NOMO-1 treated with dmso at 0.1 percent for 144 hours (cell line): ENCODE results near the gene ZNF598.
"Not testable (repeated sequence)": the region's sequence is repeated elsewhere in the genome, so short reads cannot be mapped to it uniquely, and the experiment has no call there.

Experiments used
- DNase-seq: peaks from one replicate; lab custom pipeline; 2025; ENCODE audit not compliant: unreplicated experiment; lab: John Stamatoyannopoulos, UW

ZNF598 gene

DNA sequence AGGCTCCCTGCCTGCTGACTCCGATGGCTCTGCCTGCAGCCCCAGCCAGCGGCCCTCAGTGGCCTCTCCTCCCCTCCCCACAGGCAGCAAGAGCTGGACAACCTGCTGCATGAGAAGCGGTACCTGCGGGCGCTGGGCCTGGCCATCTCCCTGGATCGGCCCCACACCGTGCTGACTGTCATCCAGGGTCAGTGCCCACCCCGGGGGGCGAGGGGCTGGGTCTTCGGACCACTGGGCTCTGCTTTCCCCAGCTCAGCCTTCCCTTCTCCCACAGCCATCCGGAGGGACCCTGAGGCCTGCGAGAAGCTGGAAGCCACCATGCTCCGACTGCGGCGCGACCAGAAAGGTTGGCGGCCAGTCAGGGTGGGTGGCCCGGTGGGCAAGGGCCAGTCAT is 31.7 kb downstream of the ZNF598 start:
- no peak for DNase-seq

DNA sequence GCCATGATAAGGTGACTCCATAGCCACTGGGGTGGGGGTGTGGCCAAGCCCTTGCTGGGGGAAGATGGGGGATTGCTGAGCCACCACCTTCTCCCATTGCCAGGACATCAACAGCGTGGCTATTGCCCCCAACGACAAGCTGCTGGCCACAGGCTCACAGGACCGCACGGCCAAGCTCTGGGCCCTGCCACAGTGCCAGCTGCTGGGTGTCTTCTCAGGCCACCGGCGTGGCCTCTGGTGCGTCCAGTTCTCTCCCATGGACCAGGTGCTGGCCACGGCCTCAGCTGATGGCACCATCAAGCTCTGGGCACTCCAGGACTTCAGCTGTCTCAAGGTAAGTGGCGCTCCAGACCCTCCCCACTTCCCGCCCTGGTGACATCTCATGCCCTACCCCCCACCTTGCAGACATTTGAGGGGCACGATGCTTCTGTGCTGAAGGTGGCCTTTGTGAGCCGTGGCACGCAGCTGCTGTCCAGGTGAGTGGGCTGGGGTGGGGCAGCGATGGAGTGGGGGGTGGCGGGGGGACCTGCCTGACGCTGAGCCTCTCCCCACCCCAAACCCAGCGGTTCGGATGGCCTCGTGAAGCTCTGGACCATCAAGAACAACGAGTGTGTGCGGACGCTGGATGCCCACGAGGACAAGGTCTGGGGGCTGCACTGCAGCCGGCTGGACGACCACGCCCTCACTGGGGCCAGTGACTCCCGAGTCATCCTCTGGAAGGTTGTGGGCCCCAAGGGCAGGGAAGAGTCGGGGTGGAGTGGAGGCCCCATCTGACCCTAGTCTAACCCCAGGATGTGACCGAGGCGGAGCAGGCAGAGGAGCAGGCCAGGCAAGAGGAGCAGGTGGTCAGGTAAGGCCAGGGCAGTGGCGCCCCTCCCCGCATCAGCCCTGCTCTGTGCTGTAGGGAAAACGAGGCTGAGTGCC is 32.4 kb downstream of the ZNF598 start:
- DNase-seq, result no peak

DNA sequence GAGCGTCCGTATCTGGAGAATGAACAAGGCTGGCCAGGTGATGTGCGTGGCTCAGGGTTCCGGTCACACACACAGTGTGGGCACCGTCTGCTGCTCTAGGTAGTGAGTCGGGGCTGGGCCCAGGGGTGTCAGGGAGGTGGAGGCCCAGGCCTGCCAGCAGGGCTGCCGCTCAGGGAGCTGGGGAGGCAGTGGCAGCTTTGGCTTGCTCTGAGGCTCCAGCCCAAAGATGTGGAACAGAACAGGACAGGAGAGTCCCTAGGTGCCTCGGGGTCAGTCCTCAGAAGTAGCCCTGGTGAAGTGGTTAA is 33.5 kb downstream of the ZNF598 start:
- no peak for DNase-seq

DNA sequence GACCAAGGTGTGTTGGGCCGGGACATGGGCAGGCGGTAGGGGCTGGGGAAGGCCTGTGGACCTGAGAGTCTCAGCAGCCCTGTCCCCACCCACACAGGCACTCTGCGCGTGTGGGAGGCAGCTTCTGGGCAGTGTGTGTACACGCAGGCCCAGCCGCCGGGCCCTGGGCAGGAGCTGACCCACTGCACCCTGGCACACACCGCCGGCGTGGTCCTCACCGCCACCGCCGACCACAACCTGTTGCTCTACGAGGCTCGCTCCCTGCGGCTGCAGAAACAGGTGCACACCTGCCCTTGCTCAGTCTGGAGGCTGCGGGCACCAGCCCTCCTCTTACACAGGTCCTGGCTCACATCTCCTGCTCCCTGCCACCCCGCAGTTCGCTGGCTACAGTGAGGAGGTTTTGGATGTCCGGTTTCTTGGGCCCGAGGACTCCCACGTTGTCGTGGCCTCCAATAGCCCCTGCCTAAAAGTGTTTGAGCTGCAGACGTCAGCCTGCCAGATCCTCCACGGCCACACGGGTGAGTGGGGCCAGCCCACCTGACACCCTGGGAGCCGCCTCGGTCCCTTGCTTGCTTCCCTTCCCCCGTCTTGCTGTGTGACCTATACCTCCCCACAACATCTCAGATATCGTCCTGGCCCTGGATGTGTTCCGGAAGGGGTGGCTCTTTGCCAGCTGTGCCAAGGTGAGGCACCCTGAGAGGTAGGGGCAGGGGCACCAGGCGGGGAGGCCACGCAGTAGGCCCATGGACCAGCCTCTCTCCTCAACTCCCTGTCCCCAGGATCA is 34.0 kb downstream of the ZNF598 start:
- DNase-seq, result no peak

DNA sequence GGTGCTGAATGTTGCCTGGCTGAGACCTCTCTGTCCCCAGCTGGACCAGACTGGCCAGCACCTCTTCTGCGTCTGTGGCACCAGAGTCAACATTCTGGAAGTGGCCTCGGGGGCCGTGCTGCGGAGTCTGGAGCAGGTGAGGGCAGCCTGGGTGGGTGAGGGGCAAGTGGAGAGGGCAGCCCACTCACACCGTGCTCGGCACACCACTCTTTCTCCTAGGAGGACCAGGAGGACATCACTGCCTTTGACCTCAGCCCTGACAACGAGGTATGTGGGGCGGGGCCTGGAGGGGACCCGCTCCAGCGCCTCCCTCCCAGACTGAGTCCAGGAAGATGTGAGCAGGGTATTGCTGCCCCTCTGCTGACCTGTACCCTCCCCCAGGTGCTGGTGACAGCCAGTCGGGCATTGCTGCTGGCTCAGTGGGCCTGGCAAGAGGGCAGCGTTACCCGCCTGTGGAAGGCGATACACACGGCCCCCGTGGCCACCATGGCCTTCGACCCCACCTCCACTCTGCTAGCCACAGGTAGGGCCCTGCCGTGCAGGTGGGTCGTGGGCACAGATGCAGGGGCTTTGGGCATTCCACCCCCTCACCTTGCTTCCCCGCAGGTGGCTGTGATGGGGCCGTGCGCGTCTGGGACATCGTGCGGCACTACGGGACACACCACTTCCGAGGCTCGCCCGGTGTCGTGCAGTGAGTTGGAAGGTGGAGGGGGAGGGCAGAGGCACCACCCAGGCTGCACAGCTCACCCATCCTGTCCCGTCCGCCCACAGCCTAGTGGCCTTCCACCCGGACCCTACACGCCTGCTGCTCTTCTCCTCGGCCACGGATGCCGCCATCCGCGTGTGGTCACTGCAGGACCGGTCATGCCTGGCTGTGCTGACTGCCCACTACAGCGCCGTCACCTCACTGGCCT is 35.2 kb downstream of the ZNF598 start:
- DNase-seq, result no peak

DNA sequence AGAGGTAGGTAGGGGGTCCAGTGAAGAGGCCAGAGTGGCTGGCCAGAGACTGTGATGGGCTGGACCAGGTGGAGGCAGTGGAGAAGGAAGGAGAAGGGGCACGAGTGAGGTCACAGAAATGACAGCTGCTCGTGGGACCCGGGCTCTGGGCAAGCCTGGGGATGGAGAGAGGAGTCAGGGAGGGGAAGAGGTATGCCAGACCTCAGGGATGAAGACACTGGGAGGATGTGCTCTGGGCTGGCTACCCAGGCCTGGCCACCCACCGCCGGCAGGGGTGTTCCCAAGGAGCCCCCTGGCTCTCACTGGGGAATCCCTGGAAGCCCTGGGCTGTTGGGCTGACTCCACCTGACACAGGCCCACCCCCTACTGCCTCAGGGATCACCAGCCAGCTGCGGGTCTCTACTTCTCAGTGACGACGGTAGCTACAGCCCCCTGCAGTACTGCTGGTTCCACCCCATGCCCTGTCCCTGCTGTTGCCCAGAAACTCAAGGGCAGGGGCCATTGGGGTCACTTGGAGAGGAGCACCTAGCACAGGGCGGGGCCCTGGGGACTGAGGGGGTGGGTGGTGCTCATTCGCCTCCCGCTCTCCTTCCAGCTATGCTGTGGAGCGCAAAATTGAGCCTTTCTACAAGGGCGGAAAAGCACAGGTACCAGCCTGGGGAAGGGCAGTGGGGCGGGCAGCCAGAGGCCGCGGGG is 36.0 kb downstream of the ZNF598 start:
- DNase-seq, result no peak

DNA sequence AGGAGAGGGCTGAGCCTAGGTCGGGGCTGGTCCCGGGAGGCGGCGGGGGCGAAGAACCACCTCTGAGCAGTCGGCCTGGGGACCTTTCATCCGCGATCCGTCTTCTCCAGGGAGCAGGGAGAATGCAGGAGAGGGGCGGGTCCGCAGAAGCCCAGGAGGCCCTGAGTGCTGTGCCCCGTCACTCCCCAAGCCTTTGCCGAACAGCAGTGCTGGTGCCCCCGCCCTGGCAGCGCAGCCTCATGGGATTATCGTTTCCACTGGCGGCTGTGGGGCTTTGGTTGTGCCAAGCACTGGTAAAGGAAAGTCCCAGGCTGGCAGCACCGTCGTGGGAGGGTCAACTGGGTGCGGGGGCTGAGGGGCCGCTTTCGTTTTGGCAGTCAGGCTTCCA is 37.1 kb downstream of the ZNF598 start:
- no peak for DNase-seq

DNA sequence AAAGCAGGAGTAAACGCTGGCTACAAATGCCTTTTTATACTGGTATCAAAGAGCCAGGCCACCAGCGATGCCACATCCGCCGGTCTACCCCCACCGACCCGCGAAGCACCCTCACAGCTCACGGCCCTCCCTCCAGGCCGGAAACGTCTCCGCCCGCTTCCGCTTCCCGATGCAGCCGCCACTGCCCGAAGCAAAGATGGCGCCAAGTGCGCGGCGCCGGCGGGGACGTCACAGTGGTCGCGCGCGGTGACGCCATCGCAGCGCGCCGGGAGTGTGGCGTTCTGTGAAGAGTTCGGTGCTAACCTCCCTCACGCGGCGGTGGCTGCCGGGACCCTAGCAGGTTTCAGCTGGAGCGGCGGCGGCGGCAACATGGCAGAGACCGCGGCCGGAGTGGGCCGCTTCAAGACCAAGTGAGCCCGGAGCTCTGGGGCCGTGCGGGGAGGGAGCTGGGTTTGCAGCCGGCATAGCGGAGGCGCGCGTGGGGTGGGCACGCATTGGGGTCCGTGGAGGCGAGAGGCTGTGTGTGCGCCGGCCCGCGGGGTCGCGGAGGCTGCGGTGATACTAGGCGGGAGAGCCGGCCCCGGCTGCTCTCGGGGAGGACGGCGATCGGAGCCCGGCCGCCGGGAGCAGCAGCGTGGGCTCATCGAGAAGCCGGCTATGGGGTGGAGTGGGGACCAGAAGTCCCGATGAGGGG is 37.7 kb downstream of the ZNF598 start, which contains the start of gene TBL3:
Gene TBL3 (plus strand): TSS at position 258 of the 694 bp plus-strand sequence. CDS start 112 bp downstream, at position 370.
- DNase-seq, result peak; percentile 95

DNA sequence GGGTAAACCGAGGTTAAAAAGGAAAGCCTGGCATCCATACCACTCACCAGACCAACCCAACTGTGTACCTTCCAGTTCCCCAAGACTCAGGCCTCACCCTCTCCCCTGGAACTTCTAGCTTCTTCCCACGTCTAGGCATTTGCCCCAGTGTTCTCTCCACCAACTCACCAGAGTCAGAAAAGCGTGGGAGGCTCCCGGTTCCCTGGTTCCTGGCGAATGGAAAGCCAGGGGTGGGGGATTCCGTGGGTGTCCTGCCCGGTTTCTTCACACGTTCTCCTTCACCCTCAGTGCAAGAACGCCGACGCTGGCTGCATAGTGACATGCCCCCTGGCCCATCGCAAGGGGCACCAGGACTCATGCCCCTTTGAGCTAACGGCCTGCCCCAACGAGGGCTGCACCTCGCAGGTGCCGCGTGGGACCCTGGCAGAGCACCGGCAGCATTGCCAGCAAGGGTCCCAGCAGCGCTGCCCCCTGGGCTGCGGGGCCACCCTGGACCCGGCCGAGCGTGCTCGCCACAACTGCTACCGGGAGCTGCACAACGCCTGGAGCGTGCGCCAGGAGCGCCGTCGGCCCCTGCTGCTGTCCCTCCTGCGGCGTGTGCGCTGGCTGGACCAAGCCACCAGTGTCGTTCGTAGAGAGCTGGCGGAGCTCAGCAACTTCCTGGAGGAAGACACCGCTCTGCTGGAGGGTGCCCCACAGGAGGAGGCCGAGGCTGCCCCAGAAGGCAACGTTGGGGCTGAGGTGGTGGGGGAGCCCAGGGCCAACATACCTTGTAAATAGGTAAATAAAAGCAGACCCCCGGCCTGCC is 41.3 kb downstream of the ZNF598 start:
- DNase-seq, result no peak

DNA sequence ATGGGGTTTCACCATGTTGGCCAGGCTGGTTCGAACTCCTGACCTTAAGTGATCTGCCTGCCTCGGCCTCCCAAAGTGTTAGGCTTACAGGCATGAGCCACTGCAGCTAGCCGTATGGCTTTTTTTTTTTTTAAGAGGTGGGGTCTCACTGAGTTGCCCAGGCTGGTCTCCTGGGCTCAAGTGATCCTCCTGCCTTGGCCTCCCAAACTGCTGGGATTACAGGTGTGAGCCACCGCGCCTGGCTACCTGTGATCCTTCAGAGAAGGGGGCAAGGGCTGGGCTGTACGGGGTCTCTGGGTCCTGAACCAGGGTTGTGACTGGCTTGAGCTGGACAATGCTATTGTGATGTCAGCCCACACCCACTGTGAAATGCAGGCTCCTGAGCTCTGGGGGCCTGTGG is 43.2 kb downstream of the ZNF598 start, which contains the start of gene RNF151:
Gene RNF151 (plus strand): TSS at position 397 of the 400 bp plus-strand sequence. CDS start 26 bp downstream, outside the sequence.
- no peak for DNase-seq

DNA sequence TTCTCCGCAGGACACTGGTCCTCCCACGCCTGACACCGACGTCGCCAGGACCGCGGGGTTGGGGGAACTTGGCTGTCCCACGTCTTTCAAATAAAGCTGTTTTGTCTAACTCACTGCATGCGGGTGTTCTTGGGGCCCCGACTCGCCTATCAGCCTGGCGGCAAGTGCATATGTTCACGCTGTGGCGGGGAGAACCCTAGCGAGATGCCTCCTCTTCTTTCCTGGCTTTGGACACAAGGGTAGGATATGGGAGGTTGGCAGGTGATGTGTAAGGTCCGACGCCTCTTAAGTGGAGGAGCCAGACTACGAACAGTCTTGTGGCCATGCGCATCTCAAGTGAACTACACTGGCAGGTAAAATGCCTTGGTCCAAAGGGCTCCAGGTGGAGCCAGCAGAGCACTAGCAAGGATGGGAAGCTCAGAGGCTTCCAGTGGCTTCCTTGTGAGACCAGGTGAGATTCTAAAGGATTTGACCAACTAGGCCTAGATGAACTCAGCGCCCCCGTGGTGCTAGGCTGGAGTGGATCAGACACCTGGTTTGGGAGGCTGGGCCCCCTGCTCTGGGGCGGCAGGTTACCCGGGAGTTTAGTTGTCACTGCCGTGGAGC is 44.1 kb downstream of the ZNF598 start:
- DNase-seq, result no peak

DNA sequence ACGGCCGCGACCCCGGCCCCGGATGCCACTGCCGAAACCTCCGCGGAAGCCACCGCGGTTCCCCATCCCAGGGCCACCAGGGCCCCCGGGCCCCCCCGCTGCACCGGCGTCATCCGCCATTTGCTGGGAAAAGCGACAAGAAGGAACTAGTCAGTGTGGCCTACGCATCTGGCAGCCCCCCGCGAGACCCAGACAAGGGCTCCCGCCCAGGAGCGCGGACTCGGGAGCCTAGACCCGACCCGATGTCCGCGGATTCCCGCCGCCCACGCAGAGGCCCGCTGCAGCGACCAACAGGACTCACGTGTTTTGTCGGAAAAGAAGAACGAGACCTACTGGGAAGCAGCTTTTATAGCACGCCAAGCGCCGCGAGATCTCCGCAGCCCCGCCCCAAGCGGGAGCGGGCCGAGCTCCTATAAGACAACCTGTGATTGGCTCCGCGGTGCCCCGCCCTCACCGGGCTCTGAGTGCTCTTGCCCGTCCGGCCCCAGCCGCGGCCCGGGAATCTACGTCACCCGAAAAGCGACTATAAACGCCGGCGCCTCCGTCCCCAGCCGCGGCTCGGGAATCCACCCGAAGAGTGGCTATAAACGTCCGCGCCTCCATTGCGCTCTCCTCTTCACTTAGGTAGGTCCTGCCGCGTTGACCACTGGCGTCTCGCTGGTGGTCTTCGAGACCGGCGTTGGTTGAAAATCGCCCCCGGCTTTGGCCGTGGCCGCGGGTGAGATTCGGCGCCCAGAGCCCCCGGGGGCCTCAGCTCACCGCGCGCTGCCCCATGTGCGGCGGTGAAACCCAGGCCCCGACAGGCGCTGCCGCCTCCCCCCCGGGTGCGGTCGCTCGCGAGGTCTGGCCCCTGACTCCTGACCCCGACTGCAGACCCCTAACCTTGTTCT is 44.9 kb downstream of the ZNF598 start, which contains the start of gene RPS2:
Gene RPS2 (minus strand): TSS at position 321 of the 890 bp plus-strand sequence. CDS start 201 bp downstream, at position 120.
- peak; percentile 99 for DNase-seq

DNA sequence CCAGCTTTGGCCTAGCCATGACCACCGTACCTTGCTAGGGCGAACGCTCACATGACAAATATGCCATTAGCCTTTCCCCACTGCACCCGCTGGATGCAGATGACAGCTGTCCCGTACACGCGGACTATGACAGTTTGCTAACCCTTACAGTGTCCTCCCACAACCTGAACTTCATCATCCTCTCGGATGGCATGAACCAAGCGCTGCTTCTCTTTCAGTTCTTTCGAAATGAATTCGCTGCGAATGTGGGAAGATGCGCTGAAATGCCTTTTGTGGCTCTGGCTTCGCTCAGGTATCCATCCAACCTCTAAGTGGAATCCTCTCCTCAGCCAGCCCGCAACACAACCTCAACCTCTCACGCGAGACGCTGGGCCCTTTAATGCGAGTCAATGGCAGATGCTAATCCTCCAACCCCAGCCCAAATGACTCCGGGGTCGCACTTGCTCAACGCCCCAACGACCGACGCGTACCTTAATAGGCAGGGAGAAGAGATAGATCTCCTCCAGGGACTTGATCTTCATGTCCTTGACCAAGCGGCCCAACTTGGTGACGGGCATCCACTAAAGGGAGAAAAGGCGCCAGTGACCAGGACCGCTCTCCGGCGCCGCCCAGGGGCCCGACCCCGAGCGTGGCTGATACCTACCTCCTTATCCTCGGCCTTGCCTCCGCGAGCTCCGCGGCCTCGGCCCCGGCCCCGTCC is 45.7 kb downstream of the ZNF598 start:
- DNase-seq, result no peak

DNA sequence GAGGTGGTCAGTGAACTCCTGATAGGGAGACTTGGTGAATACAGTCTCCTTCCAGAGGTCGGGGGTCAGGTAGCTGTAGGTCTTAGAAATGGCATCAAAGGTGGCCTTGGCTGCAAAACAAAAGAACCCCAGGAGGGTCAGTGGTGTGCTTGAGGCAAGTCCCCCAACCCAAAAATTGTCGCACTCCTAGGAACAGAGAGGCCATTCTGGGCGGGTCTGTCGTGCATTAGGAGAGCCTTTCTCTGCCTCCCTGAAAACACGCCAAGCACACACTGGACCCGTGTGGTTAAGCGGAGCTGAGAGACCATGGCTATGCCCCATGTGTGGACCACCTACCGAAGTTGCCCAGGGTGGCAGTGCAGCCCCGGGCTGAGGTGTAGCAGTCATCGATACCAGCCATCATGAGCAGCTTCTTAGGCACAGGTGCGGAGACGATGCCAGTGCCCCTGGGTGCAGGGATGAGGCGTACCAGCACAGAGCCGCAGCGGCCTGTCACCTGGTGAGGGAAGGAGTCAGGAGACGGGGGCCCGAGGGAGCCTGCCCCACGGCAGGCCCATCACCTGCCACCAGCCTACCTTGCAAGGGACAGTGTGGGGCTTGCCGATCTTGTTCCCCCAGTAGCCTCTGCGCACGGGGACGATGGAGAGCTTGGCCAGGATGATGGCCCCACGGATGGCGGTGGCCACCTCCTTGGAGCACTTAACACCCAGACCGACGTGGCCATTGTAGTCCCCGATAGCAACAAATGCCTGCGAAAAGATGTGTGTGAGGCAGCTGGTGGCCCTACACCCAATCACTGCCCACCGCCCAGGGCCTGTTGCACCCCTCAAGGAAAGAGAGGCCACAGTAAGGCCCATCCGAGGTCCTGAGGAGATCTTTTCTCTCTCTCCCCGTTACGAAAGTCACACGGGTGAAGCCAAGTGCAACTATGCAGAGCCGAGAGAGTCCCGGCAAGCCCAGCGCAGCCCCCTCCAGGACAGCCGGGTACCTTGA is 47.2 kb downstream of the ZNF598 start:
- DNase-seq, result not testable (repeated sequence)

DNA sequence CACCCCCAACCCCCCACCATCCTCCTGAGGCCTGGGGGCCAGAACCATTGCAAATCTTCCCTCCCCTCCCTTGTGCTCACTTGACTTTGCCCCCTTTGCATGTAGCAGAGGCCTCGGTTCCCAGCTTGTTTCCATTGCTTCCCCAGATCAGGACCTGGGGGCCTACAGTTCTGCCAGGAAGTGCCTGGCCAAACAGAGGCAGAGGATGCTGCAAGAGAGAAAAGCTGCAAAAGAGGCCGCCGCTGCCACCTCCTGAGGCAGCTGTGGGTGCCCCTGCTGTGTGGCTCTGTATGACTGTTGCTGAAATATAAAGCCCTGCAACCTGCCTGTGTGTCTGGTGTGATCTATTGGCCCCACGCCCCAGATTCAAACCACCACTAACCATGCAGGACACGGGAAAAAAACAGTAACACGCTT is 48.0 kb downstream of the ZNF598 start:
- no peak for DNase-seq
